Adipose tissue (tissue), 3 donors: ENCODE data around the gene FAIM. TPM values are rescaled to one million over a fixed set of nuclear protein-coding genes. Genes with fewer than 3 reads are reported as not detected.
"Not testable (repeated sequence)": the region's sequence is repeated elsewhere in the genome, so short reads cannot be mapped to it uniquely, and the experiment has no call there.

Source experiments
- H3K27ac ChIP-seq: one replicate; pipeline ENCODE4 v1.5.1; 2013; ENCODE audit warnings: low read depth, low read length
- WGBS, 3 donors: extraction: QIAGEN DNeasy Blood & Tissue Kit; methylation state at CpG; one replicate each; pipeline ENCODE4 v1.1.7; 2013; 5-methylcytosine and 5-hydroxymethylcytosine counted together
- polyA plus RNA-seq, 3 donors: library from polyadenylated mRNA; stranded (reverse); fragments of 200-250 nt; gene quantifications; one replicate each; pipeline ENCODE4 v1.2.3, GENCODE V29; 2013
- donor health status: healthy with polysubstance abuse.
- donor health status: Bipolar disorder and iron deficiency.
- donor health status: healthy.

Gene FAIM
- polyA plus RNA-seq, 3 donors: 22.2 to 37.5 (median 30.6) TPM

- 27 to 92% (median 88%) methylated on average over 5 to 6 of the region's 6 CpGs for WGBS, 3 donors
- H3K27ac ChIP-seq: not testable (repeated sequence)
Measured at GRCh38 chr3:138597186-138597976, 11.2 kb upstream of the FAIM start.

DNA sequence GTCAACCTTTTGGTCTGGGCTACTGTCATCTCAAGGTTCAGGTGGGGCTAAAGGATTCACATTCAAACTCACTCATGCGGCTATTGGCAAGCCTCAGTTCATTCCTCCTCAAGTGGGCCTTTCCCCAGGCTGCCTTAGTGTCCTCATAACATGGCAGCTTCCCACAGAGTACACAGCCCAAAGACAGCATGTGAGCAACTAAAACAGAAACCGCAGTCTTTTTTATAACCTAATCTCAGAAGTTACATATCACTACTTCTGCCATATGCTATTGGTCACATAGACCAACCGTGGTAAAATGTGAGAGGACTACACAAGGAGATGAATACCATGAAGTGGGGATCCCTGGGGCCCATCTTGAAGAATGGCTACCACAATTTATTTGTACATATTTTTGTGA, 10.0 kb upstream of the FAIM start:
- 88 to 96% (median 91%) methylated on average over 3 of the region's 3 CpGs for WGBS, 3 donors
- H3K27ac ChIP-seq: no peak overlapping the region

- WGBS, 3 donors: 71 to 92% (median 76%) methylated on average over 8 of the region's 8 CpGs
- no peak overlapping the region for H3K27ac ChIP-seq
Measured at GRCh38 chr3:138600100-138600745, 8.3 kb upstream of the FAIM start.

DNA sequence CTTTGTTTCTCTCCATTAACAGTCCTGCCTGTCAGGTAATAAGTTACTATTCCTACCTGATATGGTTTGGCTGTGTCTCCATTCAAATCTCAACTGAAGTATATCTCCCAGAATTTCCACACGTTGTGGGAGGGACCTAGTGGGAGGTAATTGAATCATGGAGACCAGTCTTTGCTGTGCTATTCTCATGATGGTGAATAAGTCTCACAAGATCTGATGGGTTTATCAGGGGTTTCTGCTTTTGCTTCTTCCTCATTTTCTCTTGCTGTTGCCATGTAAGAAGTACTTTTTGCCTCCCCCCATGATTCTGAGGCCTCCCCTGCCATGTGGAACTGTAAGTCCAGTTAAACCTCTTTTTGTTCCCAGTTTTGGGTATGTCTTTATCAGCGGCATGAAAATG, 6.9 kb upstream of the FAIM start:
- WGBS, 3 donors: 65 to 79% (median 78%) methylated on average over 2 of the region's 2 CpGs
- not testable (repeated sequence) for H3K27ac ChIP-seq

- not testable (repeated sequence) for H3K27ac ChIP-seq
- 94 to 96% (median 95%) methylated on average over 5 of the region's 5 CpGs for WGBS, 3 donors
Measured at GRCh38 chr3:138604106-138604595, 4.4 kb upstream of the FAIM start.

- H3K27ac ChIP-seq: no peak overlapping the region
- WGBS, 3 donors: 61 to 66% (median 65%) methylated on average over 6 of the region's 6 CpGs
Measured at GRCh38 chr3:138609898-138610266, 1.3 kb downstream of the FAIM start.

DNA sequence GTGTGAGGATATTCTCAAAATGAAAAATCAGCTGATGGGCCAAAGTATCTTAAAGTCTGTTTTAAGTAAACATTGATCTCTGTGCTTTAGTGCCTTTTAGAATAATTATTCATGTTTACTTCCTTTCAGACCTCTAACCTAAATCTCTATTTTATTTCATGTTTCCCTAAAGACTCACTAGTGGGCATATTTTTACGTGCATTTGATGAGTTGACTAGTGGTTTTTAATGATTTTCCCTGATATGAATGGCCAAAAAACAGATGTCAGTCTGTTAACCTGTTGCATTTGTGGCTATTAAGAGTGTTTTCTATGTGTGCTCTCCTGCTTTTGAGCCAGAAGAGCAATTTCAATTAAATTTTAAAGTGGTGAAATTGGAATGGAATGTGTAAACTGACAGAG, 6.9 kb downstream of the FAIM start:
- 54 to 72% (median 65%) methylated on average over 1 of the region's 1 CpG for WGBS, 3 donors

GRCh38 chr3:138620431-138620830, 11.9 kb downstream of the FAIM start:
- H3K27ac ChIP-seq: no peak overlapping the region
- WGBS, 3 donors: 92 to 95% (median 95%) methylated on average over 4 of the region's 4 CpGs

More for the DNA sequence above, 6.9 kb downstream of the FAIM start:
- no peak overlapping the region for H3K27ac ChIP-seq

- H3K27ac ChIP-seq: no peak overlapping the region
Measured at GRCh38 chr3:138624518-138624917, 15.9 kb downstream of the FAIM start.

- WGBS, 3 donors: 91 to 99% (median 93%) methylated on average over 3 of the region's 3 CpGs
- no peak overlapping the region for H3K27ac ChIP-seq
Measured at GRCh38 chr3:138625707-138626365, 17.3 kb downstream of the FAIM start.

DNA sequence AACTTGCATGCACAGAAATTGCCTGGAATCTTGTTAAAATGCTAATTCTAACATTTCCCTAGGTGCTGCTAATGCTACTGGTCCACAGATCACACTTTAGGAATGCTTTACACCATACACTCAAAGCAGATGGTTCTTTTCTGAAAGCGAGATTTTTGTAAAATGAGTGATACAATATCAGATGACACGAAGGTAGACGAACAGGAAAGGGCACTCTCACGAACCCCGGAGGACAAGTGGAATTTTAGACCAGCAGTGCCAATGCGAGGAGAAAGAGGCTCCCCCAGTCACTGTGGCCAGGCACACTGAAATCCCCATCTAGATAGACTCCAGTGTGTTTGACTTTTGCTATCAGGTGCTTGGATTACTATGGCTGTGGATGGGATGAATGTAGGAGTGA, 21.0 kb downstream of the FAIM start:
- WGBS, 3 donors: 71 to 95% (median 83%) methylated on average over 6 of the region's 6 CpGs

GRCh38 chr3:138638641-138639040, 30.1 kb downstream of the FAIM start:
- WGBS, 3 donors: 84 to 100% (median 91%) methylated on average over 2 of the region's 2 CpGs
- H3K27ac ChIP-seq: no peak overlapping the region

More for the DNA sequence above, 21.0 kb downstream of the FAIM start:
- H3K27ac ChIP-seq: no peak overlapping the region

GRCh38 chr3:138640537-138640936, 32.0 kb downstream of the FAIM start:
- no peak overlapping the region for H3K27ac ChIP-seq
- 61 to 89% (median 85%) methylated on average over 4 of the region's 4 CpGs for WGBS, 3 donors

DNA sequence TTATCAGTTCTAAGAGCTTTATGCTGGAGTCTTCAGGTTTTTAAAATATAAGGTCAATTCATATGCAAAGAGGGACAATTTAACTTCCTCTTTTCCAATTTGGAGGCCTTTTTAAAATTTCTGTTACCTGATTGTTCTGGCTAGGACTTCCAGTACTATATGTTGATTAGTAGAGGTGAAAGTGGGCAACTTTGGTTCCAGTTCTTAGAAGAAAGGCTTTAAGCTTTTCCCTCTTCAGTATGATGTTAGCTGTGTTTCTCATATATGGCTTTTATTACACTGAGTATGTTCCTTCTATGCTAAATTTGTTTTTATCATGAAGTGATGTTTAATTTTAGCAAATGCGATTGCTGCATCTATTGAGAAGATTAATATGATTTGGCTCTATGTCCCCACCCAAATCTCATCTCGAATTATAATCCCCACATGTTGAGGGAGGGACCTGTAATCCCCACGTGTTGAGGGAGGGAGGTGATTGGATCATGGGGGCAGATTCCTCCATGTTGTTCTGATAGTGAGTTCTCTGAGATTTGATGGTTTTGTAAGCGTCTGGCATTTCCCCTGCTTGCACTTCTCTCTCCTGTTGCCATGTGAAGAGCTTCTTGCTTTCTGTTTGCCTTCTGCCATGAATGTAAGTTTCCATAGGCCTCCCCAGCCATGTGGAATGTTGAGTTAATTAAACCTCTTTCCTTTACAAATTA, 33.8 kb downstream of the FAIM start:
- H3K27ac ChIP-seq: no peak overlapping the region
- WGBS, 3 donors: 78 to 87% (median 81%) methylated on average over 4 of the region's 4 CpGs

DNA sequence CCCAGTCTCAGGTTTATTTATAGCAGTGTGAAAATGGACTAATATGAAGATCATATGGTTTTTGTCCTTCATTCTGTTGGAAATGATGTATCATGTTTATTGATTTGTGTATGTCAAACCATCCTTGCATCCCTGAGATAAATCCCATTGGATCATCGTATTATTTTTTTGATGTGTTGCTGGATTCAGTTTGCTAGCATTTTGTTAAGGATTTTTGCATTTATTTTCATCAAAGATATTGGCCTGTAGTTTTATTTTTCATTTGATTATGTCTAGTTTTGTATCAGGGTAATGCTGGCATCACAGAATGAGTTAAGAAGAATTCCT, 34.3 kb downstream of the FAIM start:
- WGBS, 3 donors: 89 to 97% (median 96%) methylated on average over 1 of the region's 1 CpG
- H3K27ac ChIP-seq: no peak overlapping the region

- H3K27ac ChIP-seq: no peak overlapping the region
Measured at GRCh38 chr3:138646008-138646407, 37.4 kb downstream of the FAIM start.

DNA sequence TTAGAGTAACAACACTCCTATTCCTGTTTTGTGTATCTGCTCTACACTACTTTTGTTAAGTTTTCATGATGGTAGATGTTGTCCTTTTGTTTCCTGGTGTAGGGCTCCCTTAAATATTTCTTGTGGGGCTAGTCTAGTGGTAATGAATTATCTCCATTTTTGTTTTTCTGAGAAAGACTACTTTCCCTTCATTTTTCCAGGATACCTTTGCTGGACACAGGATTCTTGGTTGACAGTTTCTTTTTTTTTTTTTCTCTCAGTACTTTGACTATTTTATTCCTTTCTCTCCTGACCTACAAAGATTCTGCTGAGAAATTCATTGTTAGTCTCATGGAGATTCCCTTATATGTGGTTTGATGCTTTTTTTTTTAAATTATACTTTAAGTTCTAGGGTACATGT, 37.9 kb downstream of the FAIM start:
- no peak overlapping the region for H3K27ac ChIP-seq

GRCh38 chr3:138649134-138649533, 40.6 kb downstream of the FAIM start:
- H3K27ac ChIP-seq: no peak overlapping the region
- 98 to 100% (median 98%) methylated on average over 5 of the region's 5 CpGs for WGBS, 3 donors

DNA sequence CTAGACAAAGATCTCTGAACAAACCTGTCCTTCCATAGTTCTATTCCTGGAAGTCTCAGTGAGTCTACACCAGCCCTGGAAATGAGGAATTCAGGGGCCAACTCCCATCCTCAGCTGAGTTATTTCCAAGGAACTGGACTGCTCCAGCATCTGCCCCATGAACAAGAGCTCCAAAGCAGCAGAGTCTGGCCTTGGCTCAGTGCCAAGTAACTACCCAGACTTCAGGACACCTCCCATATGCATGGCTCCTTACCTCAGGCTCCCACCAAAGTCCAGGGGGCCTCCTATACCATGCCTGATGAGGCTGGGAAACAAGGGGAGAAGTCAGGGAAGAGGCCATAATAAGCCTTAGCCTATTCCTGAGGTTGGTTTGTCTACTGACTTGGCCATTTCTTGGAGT, 45.0 kb downstream of the FAIM start:
- H3K27ac ChIP-seq: no peak overlapping the region
